OCI-LY1 (cell line): ENCODE data around the gene CSNK2A3.

ENCODE experiments used
- H2AFZ ChIP-seq: fragments of 200-600 bp; sonication (generic), shearing (Covaris generic); 2 replicates; pipeline ENCODE4 v1.6.0; 2014; ENCODE audit warnings: antibody characterized with exemption, mild to moderate bottlenecking, low read length
- H3F3A ChIP-seq: fragments of 200-600 bp; sonication (generic), shearing (Covaris generic); 2 replicates; pipeline ENCODE4 v1.6.0; 2014; ENCODE audit warnings: mild to moderate bottlenecking, antibody characterized with exemption, low read length, moderate library complexity; ENCODE audit not compliant: insufficient read depth
- H3K27ac ChIP-seq: fragments of 200-600 bp; sonication (generic); 2 replicates; pipeline ENCODE4 v1.5.1; 2014; ENCODE audit warnings: low read length, mixed run types, mild to moderate bottlenecking, low read depth; ENCODE audit not compliant: poor library complexity, severe bottlenecking
- H3K27me3 ChIP-seq: fragments of 200-600 bp; sonication (generic); 2 replicates; pipeline ENCODE4 v1.6.0; 2014; ENCODE audit warnings: antibody characterized with exemption, mild to moderate bottlenecking, low read length, moderate library complexity; ENCODE audit not compliant: insufficient read depth
- H3K36me3 ChIP-seq: fragments of 200-600 bp; sonication (generic); 2 replicates; pipeline ENCODE4 v1.6.1; 2014; ENCODE audit warnings: mild to moderate bottlenecking, antibody characterized with exemption, low read length, moderate library complexity, mixed read lengths; ENCODE audit not compliant: insufficient read depth
- H3K4me1 ChIP-seq: fragments of 200-600 bp; sonication (generic); 2 replicates; pipeline ENCODE4 v1.5.1; 2014; ENCODE audit warnings: mild to moderate bottlenecking, low read length, moderate library complexity; ENCODE audit not compliant: insufficient read depth, severe bottlenecking
- H3K4me2 ChIP-seq: fragments of 200-600 bp; sonication (generic), shearing (Covaris generic); 2 replicates; pipeline ENCODE4 v1.6.1; 2014; ENCODE audit warnings: low read length
- H3K4me3 ChIP-seq: fragments of 200-600 bp; sonication (generic); 2 replicates; pipeline ENCODE4 v1.5.1; 2014; ENCODE audit warnings: low read length, low read depth, mild to moderate bottlenecking, mixed read lengths; ENCODE audit not compliant: poor library complexity, severe bottlenecking
- H3K79me2 ChIP-seq: fragments of 200-600 bp; shearing (Covaris generic); 2 replicates; pipeline ENCODE4 v1.6.1; 2016; ENCODE audit warnings: mixed run types, low read length, mixed read lengths; ENCODE audit not compliant: insufficient read depth
- H3K9ac ChIP-seq: fragments of 200-600 bp; sonication (generic), shearing (Covaris generic); 2 replicates; pipeline ENCODE4 v1.6.1; 2014; ENCODE audit warnings: mild to moderate bottlenecking, low read length, mixed read lengths
- H3K9me2 ChIP-seq: fragments of 200-600 bp; sonication (generic), shearing (Covaris generic); 2 replicates; pipeline ENCODE4 v1.6.1; 2014; ENCODE audit warnings: low read depth, mild to moderate bottlenecking, low read length, mixed read lengths
- H3K9me3 ChIP-seq: fragments of 200-600 bp; shearing (Covaris generic); 2 replicates; pipeline ENCODE4 v1.6.1; 2014; ENCODE audit warnings: low read length, mixed read lengths
- H4K20me1 ChIP-seq: fragments of 200-600 bp; sonication (generic), shearing (Covaris generic); 2 replicates; pipeline ENCODE4 v1.6.0; 2016; ENCODE audit warnings: mild to moderate bottlenecking, low read length; ENCODE audit not compliant: insufficient read depth
- CTCF ChIP-seq: fragments of 200-600 bp; sonication (generic), shearing (Covaris generic); IDR thresholded peaks from 2 replicates; pipeline ENCODE4 v1.5.1; 2017; ENCODE audit warnings: mild to moderate bottlenecking, antibody characterized with exemption, low read length, moderate library complexity, mixed read lengths
- EZH2 ChIP-seq: fragments of 200-600 bp; sonication (generic), shearing (Covaris generic); IDR thresholded peaks from 2 replicates; pipeline ENCODE4 v1.8.0; 2017; ENCODE audit warnings: borderline replicate concordance, mixed run types, mild to moderate bottlenecking, antibody characterized with exemption, low read length, moderate library complexity, mixed read lengths

CSNK2A3 gene

DNA sequence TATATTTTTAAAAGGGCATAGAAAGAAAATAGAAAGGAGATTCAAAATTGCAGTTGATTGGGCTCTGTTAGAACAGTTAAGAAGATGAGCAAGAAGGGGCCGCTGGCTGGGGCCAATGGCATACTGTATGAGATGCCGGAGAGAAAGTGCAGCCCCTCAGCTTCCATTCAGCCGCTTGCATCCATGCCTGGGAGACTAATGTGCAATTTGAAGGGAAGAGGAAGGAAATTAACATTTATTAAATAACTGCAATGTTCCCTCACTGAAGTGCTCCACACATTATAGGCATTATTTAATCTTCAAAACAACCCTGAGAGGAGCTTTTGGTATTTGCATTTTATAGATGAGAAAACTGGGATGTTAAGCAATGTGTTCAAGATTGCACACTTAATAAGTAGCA is 44.7 kb upstream of the CSNK2A3 start:
- Histone ChIP-seq H3K4me2 (no peak overlapping the region), H3K36me3 (no peaks in the 10 kb centered on the region)
- TF ChIP-seq CTCF (no peak), EZH2 (no peak)

DNA sequence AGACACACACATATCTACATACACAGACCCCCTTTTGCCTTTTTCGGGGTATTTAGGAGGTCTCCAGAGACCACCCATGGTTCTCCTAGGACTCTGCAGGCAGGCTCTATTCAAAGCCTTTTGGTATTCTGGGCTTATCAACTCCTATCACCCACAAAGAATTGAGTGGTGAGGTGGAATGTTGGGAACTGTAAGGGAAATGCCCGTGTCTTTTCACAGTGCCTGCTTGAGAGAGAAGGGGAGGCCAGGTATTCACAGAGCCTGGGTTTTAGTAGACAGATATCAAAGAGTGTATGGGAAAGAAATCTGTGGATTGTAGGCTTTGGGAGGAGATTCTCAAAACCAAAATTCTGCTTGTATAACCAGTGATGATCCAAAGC is 44.0 kb upstream of the CSNK2A3 start:
- Histone ChIP-seq H3K27ac (no peak overlapping the region), H3F3A (no peaks in the 10 kb centered on the region), H2AFZ (no peak overlapping the region), H3K36me3 (no peaks in the 10 kb centered on the region), H4K20me1 (no peaks in the 10 kb centered on the region), H3K4me2 (no peak overlapping the region), H3K4me1 (no peaks in the 10 kb centered on the region), H3K27me3 (no peaks in the 10 kb centered on the region), H3K79me2 (no peaks in the 10 kb centered on the region), H3K4me3 (no peak overlapping the region), H3K9me2 (no peaks in the 10 kb centered on the region), H3K9ac (no peak overlapping the region), H3K9me3 (no peaks in the 10 kb centered on the region)
- TF ChIP-seq CTCF: no peak
- no peak for TF ChIP-seq EZH2

More for the DNA sequence above, 44.7 kb upstream of the CSNK2A3 start:
- H3K27me3 ChIP-seq: no peaks in the 10 kb centered on the region
- no peaks in the 10 kb centered on the region for H3K9me2 ChIP-seq
- no peaks in the 10 kb centered on the region for H3K4me1 ChIP-seq
- H3K4me3 ChIP-seq: no peak overlapping the region
- no peaks in the 10 kb centered on the region for H3K9me3 ChIP-seq
- no peaks in the 10 kb centered on the region for H3K79me2 ChIP-seq
- no peaks in the 10 kb centered on the region for H4K20me1 ChIP-seq
- no peaks in the 10 kb centered on the region for H3F3A ChIP-seq
- no peak overlapping the region for H3K9ac ChIP-seq
- no peak overlapping the region for H2AFZ ChIP-seq
- H3K27ac ChIP-seq: no peak overlapping the region

DNA sequence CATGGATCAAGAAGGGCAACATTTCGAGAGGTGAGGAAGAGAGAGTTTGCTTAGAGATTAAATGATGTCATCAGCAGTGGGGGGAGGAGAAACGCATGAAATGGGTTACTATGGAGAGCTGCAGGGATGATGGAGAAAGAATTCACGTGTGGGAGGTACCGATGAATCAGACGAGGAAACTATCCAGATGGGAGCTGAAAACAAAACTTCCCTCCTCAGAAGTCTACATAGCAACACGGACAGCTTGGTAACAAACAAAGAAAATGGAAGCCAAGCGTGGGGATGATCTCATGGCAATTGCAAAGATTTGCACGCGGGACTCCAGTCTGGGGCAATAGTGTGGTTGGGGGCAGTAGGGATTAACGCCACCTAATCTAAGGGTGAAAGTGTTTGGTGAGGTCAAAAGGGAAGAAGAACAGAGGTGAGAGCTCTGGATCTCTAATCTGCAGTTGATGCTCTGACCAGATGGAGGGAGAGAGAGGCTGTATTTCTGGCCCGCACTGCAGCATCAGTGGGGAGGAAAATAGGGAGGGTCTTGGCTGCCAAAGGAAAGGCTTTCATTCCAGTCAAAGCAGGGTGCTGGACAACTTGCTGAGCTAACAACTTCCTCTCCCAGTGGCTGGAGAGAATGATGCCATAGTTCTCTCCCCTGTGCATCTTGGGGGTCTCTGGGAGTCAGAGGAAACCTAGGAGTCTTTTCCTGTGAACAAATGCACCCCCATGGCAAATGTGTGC is 43.4 kb upstream of the CSNK2A3 start:
- H3K36me3 ChIP-seq: no peaks in the 10 kb centered on the region
- no peak overlapping the region for H2AFZ ChIP-seq
- no peak overlapping the region for H3K4me2 ChIP-seq
- H3K4me3 ChIP-seq: no peak overlapping the region
- no peak overlapping the region for H3K27ac ChIP-seq
- no peaks in the 10 kb centered on the region for H3K9me2 ChIP-seq
- no peaks in the 10 kb centered on the region for H3K27me3 ChIP-seq
- no peak for TF ChIP-seq CTCF
- TF ChIP-seq EZH2: no peak
- H3K9ac ChIP-seq: no peak overlapping the region
- no peaks in the 10 kb centered on the region for H4K20me1 ChIP-seq
- no peaks in the 10 kb centered on the region for H3K9me3 ChIP-seq
- H3K79me2 ChIP-seq: no peaks in the 10 kb centered on the region
- no peaks in the 10 kb centered on the region for H3F3A ChIP-seq
- no peaks in the 10 kb centered on the region for H3K4me1 ChIP-seq
